H1 (cell line): ENCODE data around the gene MMP20. TPM values are rescaled to one million over a fixed set of nuclear protein-coding genes. Genes with fewer than 3 reads are reported as not detected.

Experiments
- BCL11A ChIP-seq, 2 experiments: IDR thresholded peaks; one replicate each; pipeline ENCODE4 v1.6.1; 2011; ENCODE audit warnings: low read depth in 2 of 2, low read length in 2 of 2, mild to moderate bottlenecking in 2 of 2
- CHD7 ChIP-seq: fragments of 300-600 bp; sonication (generic); IDR thresholded peaks from 2 replicates; pipeline ENCODE4 v1.7.1; 2012; ENCODE audit warnings: low read length, moderate library complexity, mild to moderate bottlenecking, inconsistent platforms; ENCODE audit not compliant: insufficient replicate concordance
- CREB1 ChIP-seq: IDR thresholded peaks from 2 replicates; pipeline ENCODE4 v1.6.1; 2012; ENCODE audit warnings: inconsistent platforms
- CTBP2 ChIP-seq: IDR thresholded peaks from 2 replicates; pipeline ENCODE4 v1.7.0; 2011; ENCODE audit warnings: borderline replicate concordance, mild to moderate bottlenecking, moderate library complexity, mixed read lengths, low read length; ENCODE audit not compliant: insufficient read depth, insufficient read length
- EZH2 ChIP-seq: fragments of 200-600 bp; sonication (generic); IDR thresholded peaks from 2 replicates; pipeline ENCODE4 v1.7.1; 2012; ENCODE audit warnings: low read depth, mild to moderate bottlenecking, moderate library complexity, low read length, inconsistent platforms; ENCODE audit not compliant: severe bottlenecking
- GTF2F1 ChIP-seq: IDR thresholded peaks from 2 replicates; pipeline ENCODE4 v1.6.1; 2012; ENCODE audit warnings: low read depth, low read length, improper control_type of control experiment, borderline replicate concordance
- JUND ChIP-seq: IDR thresholded peaks from 2 replicates; pipeline ENCODE4 v1.6.1; 2011; ENCODE audit warnings: mild to moderate bottlenecking, improper control_type of control experiment, low read length
- PHF8 ChIP-seq: fragments of 200-600 bp; sonication (generic); conservative IDR thresholded peaks from 2 replicates; pipeline ENCODE4 v1.7.1; 2012; ENCODE audit warnings: low read depth, mild to moderate bottlenecking, inconsistent platforms, low read length, moderate library complexity
- RAD21 ChIP-seq, 2 experiments: IDR thresholded peaks in 1 of 2; conservative IDR thresholded peaks in 1 of 2; 2 replicates each; pipeline ENCODE4 v1.6.1; 2011; ENCODE audit warnings: low read depth in 2 of 2, low read length in 2 of 2, improper control_type of control experiment in 1 of 2, inconsistent platforms in 1 of 2, mild to moderate bottlenecking in 1 of 2, moderate library complexity in 1 of 2
- SIN3A ChIP-seq, 2 experiments: IDR thresholded peaks in 1 of 2; conservative IDR thresholded peaks in 1 of 2; 2 replicates each; pipeline ENCODE4 v1.6.1; 2011 to 2012; ENCODE audit warnings: low read length in 2 of 2, improper control_type of control experiment in 1 of 2, low read depth in 1 of 2, mild to moderate bottlenecking in 1 of 2
- SIRT6 ChIP-seq: IDR thresholded peaks from one replicate; pipeline ENCODE4 v1.7.1; 2012; ENCODE audit warnings: low read length, inconsistent platforms
- SRF ChIP-seq: IDR thresholded peaks from 2 replicates; pipeline ENCODE4 v1.6.1; 2011; ENCODE audit warnings: mild to moderate bottlenecking, low read depth, low read length, moderate library complexity
- polyA plus RNA-seq, 7 experiments: library from polyadenylated mRNA; depleted of rRNA in 3 of 7; stranded (reverse) in 5 of 7; unstranded in 2 of 7; fragments of >200 nt in 5 of 7; fragments of 200-250 nt in 2 of 7; gene quantifications; 1 replicate in 5 of 7; 2 replicates in 1 of 7; 4 replicates in 1 of 7; pipeline versions ENCODE4 v1.2.1 to v1.2.3, GENCODE V29; 2011 to 2013; ENCODE audit warnings: missing spikeins in 2 of 7, mixed read lengths in 2 of 7
- total RNA-seq: library from RNA; stranded (reverse); fragmentation: NEBNext Ultra II Directional; extraction: Animal tissue kit (Norgen Biotek cat#: 25700); gene quantifications from 2 replicates; pipeline ENCODE4 v1.2.1, GENCODE V29; 2021

Gene MMP20
- total and polyA plus RNA-seq, 2 of the 8 experiments (the other 6 are each of a cell fraction or from before 2014, with no cell fraction given): not detected

DNA sequence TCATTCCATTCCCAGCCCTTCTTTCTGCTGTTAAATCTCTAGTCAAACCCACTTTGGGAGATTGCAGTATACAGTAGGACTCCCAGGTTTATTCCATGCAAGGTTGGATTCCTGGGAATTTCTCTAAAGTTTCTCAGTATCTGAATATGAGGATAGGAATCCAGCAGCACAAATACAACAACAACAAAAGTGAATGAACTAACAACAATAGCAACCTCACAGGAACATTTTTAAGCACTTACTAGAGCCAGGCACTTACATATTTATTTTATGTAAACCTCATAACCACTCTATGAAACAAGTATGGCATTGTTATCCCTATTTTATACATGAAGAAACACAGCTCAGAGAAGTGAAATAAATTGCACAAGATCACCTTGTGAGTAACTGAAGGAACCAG lies 96.5 kb downstream of the MMP20 start (continued):
- TF ChIP-seq CHD7 (no peak), SIN3A (conservative IDR thresholded peaks at IDR 0.05 in 1 of 2, IDR thresholded peaks at IDR 0.05 in 1 of 2; ENCODE audit: low read depth in 1 of 2, low read length in 2 of 2) (no peak), GTF2F1 (no peak), CREB1 (no peak), SRF (no peak), EZH2 (no peak), JUND (no peak), PHF8 (no peak), CTBP2 (no peak), RAD21 (IDR thresholded peaks at IDR 0.05 in 1 of 2, conservative IDR thresholded peaks at IDR 0.05 in 1 of 2; ENCODE audit: low read depth in 2 of 2, low read length in 2 of 2) (no peak), SIRT6 (no peak), BCL11A (IDR thresholded peaks at IDR 0.05; ENCODE audit: low read depth in 2 of 2, low read length in 2 of 2) (no peak)
